ENCODE data around the gene NOTO.
A peak's percentile ranks its signal among the peaks of the same experiment; 100 is the strongest.

The NOTO gene

DNA sequence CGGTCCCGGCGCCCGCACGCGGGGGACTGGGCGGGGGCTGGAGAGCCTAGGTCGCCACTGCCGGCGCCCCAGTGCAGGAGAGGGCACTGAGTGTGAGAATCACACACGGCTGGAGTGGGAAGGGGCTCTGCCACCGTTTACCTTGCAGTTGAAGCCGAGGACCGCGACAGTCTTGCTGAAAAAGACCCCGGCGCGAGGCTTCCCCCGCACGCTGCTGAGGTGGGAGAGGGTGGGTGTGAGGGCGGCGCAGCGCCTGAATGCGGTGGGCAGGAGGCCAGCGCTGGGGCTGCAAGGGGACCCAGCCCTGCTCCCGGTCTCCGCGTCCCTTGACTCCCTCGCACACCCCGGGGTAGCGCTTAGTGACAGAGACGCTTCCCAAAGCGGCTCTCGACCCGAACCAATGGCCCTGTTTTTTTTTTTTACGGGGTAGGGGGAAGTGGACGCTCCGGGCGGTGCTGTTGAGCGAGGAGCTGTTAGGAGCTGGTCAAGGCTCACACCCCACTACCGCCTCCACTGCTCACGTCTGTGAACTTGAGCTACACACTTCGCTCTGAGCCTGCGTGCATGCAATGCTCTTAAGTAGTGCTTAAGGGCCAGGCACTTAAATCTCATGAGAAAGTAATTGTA is 794 bp downstream of the NOTO start:
- peak in 1 of 2 donors; percentile 5 for DNase-seq

- no peak for DNase-seq
Measured at GRCh38 chr2:73205611-73206010, 3.2 kb downstream of the NOTO start.

DNA sequence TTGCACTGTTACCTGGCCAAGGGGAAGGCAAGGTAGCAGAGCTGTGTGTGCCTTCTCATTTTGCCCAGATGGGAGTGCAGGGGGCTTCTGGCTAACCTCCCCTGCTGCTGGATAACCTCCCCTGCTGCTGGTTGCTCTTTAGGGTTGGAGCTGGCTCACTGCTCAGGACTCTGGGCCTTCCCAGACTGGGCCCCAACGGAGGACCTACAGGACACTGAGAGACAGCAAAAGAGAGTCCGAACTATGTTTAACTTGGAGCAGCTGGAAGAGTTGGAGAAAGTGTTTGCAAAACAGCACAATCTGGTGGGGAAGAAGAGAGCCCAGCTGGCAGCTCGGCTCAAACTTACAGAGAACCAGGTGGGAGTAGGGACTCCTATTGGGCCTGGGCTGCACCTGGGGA is 5.9 kb downstream of the NOTO start:
- no peak for DNase-seq

GRCh38 chr2:73210019-73210418 is 7.6 kb downstream of the NOTO start:
- DNase-seq: no peak

DNA sequence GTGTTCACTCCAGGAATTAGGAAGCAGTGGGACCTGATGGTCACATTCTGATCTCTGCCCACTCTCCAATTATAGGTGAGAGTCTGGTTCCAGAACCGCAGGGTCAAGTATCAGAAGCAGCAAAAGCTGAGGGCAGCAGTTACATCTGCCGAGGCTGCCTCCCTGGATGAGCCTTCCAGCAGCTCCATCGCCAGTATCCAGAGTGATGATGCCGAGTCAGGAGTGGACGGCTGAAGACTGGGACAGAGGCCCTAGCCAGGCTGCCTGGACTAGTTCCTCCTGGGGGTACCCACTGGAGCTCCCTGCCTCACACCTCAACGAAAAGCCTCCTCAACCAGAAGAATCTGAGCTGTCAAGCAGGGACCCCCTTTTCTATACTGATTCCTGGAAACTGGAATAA is 8.3 kb downstream of the NOTO start:
- no peak for DNase-seq

DNA sequence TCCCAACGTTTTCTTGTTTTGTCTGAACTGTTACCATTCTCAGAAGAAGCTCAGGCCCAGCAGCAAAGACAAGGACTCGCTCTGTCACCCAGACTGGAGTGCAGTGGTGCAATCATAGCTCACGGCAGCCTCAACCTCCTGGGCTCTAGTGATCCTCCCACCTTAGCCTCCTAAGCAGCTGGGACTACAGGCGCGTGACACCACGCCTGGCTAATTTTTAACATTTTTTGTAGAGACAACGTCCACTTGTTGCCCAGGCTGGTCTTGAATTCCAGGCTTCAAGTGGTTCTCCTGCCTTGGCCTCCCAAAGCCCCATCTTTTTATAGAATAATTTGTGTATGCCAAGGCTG is 9.7 kb downstream of the NOTO start:
- no peak for DNase-seq

DNA sequence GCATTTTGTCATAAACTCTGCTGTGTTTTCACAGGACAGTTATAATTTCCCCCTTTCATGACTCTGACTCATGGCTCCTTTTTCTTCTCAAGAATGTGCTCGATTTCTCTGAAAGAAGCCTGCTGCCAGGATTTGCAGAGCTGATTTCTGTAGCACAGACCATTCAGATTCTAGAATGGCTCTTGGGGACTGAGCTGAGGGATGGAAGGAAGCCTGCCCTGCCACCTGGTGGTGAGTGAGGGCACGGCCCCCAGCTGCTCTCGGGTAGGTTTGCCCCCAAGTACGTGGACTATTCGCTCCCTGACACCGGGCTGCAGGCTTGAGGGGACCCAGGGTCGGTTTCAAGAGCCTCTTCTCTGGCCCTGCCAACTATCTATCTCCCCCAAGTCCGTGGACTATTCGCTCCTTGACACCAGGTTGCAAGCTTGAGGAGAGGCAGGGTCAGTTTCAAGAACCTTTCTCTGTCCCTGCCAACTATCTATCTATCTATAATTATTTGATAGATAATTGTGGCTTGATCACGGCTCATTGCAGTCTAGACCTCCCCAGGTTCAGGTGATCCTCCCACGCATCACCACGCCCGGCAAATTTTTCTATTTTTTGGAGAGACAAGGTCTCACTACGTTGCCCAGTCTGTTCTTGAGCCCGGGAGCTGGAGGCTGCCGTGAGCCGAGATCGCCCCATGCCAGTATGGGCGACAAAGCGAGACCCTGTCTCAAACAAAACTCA is 10.2 kb downstream of the NOTO start:
- DNase-seq: peak; percentile 80 to 82

DNA sequence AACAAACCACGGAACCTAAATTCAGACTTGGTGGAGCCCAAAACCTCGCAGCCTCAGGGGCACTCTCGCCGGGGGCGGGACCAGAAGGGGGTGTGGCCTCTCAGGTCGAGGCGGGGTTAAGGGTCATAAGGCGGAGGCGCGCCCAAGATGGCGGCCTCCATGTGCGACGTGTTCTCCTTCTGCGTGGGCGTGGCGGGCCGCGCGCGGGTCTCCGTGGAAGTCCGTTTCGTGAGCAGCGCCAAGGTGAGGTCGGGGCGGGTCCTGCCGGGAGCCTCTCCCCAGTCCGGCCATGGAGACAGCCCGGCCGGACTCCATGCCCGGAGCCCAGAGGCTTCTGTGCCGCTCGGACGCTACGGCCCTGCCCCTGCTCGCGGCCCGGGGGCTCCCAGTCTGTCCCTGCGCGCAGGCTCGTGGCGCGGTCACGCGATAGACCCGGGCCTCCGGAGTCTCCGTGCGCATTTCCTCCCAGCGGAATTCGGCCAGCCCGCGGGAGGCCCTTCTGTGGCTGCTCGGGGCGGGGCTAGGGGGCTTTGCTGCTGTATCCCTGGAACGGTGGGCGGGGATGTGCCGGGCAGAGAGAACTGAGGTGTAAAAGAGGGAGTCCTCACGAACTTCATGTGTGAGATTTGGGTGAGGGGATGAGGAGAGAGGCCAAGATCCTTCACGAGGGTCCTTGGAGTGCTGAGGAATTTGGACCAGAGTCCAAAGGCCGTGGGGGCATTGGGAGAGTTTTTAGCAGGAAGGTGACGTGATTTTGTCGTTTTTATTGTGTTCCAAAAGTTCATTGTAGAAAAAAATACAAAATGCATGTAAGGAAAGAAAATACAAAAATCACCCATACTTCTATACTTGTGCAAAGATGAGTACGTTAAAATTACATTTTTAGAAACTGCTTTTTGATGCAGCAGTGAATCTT is 12.0 kb downstream of the NOTO start, which contains the start of gene SMYD5:
Gene SMYD5, plus strand, starts transcription at position 126 of the 916 bp plus-strand sequence. Its CDS starts 22 bp downstream, at position 148.
- peak; percentile 95 for DNase-seq

DNA sequence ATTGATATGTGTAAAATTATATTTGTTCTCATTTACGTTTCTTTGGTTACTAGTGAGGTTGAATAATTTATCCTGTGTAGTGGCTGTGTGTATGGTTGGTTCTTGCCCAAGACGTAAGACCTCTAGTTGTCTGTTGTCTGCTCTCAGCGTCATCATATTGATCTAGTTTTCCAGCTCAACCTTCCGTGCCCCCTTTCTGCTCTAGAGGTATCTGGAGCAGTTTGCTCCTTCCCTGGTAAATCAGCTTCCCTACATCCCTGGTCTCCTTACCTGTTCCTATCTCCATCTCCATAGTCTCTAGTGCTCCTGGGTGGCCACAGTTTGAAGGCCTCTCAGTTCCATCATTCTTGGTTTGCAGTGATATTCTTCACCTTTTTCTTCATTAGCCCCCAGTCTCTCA is 12.9 kb downstream of the NOTO start:
- no peak for DNase-seq

- DNase-seq: no peak
Measured at GRCh38 chr2:73217160-73217559, 14.8 kb downstream of the NOTO start.

DNA sequence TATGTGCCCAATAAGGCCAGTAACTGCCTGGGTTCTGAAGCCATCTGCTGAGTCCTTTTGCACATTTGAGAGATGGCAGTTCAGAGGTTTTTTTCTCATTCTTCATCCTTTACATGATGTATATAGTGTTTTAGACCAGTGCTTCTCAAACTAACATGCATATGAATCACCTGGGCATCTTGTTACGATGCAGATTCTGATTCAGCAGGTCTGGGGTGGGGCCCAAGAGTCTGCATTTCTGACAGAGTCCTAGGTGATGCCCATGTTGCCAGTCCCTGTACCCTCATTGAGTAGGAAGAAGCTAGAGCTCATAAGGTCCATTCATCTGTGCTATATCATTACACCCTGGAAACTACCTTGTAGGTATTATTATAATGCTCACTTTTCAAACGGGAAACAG is 15.5 kb downstream of the NOTO start:
- no peak for DNase-seq

- DNase-seq: no peak
Measured at GRCh38 chr2:73218298-73218697, 15.9 kb downstream of the NOTO start.

DNA sequence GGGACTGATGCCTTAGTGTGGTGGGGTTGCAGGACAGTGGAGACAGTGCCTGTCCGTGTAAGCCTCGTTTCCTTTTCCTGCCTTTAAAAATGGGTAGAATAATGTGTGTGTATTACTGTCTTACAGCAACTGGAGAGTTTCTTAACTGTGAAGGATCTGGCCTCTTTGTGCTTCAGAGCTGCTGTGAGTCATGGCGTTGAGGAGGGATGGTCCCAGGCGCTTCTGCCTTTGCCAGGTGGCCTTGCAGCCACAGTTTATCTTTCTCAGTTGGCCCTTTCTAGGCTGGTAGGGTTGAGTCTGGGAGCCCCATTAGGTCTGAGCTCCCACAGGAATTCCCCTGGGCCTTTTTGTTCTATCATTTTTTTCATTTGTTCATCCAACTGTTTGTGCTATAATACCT is 21.4 kb downstream of the NOTO start:
- no peak for DNase-seq

GRCh38 chr2:73225513-73226360 is 23.4 kb downstream of the NOTO start:
- DNase-seq: no peak

DNA sequence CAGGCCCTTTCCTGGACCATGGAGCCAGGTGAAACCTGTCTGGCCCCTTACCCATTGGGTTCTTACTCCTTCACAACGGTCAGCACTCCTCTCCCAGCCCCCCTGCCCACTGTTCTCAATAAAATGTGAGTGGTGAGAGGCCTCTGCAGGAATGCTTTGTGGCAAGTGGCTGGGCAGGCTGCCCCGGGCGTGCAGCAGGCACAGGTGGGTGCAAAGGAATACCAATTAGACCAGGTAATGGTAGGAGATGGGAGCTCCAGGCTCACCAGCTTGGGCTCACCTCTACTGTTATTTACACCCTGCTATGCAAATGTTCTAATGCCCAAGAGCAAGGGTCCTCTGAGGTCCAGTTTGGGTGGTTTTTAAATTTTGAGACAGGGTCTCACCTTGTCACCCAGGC is 24.7 kb downstream of the NOTO start:
- DNase-seq: no peak

DNA sequence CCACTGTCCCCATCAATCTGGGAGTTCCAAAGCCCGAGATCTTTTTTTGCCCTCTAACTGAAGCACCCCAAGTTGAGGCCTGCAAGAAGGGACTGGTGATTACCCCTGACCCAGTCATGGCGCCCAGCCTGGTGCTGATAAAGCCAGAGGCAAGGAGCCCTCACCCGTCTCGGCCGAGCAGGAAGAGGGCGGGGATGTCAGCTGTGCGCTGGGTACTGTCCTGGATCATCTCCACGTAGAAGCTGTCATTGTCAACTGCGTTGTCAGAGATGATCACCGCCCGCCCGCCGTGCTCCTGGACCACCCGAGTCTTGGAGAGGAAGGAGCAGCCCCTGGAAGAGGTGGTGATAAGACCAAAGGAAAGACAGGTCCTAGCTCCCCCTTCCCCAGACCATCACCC is 26.3 kb downstream of the NOTO start:
- DNase-seq: no peak

GRCh38 chr2:73232403-73233153 is 30.2 kb downstream of the NOTO start:
- DNase-seq: peak; percentile 28 to 56

GRCh38 chr2:73233154-73233931 is 31.0 kb downstream of the NOTO start, which contains the start of gene PRADC1:
TSS of gene PRADC1 (minus strand) at chr2:73233239. CDS start at chr2:73233160, 79 bp downstream.
- peak; percentile 91 to 94 for DNase-seq

- peak; percentile 81 to 87 for DNase-seq
Measured at GRCh38 chr2:73233932-73234832, 31.8 kb downstream of the NOTO start, which contains the start of gene CCT7. TSS of gene CCT7 (plus strand) at chr2:73234308. CDS start at chr2:73234379, 71 bp downstream.
